RWPE1 (cell line): Measurements from ENCODE around the gene SIX5.
"Not testable (repeated sequence)": the region's sequence is repeated elsewhere in the genome, so short reads cannot be mapped to it uniquely, and the experiment has no call there.

Experiments
- CTCF ChIA-PET: fragments of 350-600 bp; sonication (Branson Sonifier 250); formaldehyde crosslinking; extraction: SDS; loops from one replicate; lab custom pipeline; 2021; lab: Yijun Ruan, JAX
- POLR2A ChIA-PET: fragments of 400-600 bp; formaldehyde crosslinking; extraction: SDS; loops from one replicate; lab custom pipeline; 2020; ENCODE audit warnings: antibody characterized with exemption; ENCODE audit not compliant: low non-redundant PET; lab: Yijun Ruan, JAX
- DNase-seq: peaks from one replicate; pipeline ENCODE4 v3.0.0; 2012; ENCODE audit warnings: low spot score
- H3K27ac ChIP-seq: fragments of 450-650 bp; 2 replicates; pipeline ENCODE4 v1.5.1; 2017
- CTCF ChIP-seq: fragments of 450-650 bp; conservative IDR thresholded peaks from 2 replicates; pipeline ENCODE4 v1.5.1; 2017; ENCODE audit warnings: low read depth, mild to moderate bottlenecking

SIX5 gene

GRCh38 chr19:45730368-45731288 is 38.4 kb downstream of the SIX5 start, which contains the start of gene FBXO46:
FBXO46 (minus strand) TSS chr19:45730896; CDS start chr19:45713495, 17,401 bp downstream.
- POLR2A ChIA-PET: interaction anchor here (0.6 to 1.3 kb wide), 2 partner anchors 34 to 38 kb away, joined by 5 read pairs; partner anchors contain the start of gene SIX5
- no peak for TF ChIP-seq CTCF
- CTCF ChIA-PET: interaction anchor here (0.7 kb wide), 2 partner anchors 39 to 250 kb away, joined by 3 read pairs; partner anchors contain the start of gene SIX5
- peak; percentile 96 for DNase-seq
- peak within 1 kb of the TSS; percentile 86 for H3K27ac ChIP-seq

- peak overlapping the region; percentile 86 for H3K27ac ChIP-seq
- POLR2A ChIA-PET: interaction anchor here (1.3 kb wide), 1 partner anchor 39 kb away, joined by 5 read pairs; the partner anchor contains the start of gene SIX5
- TF ChIP-seq CTCF: no peak
- DNase-seq: peak; percentile 18
- CTCF ChIA-PET: no interaction called here
Observed at GRCh38 chr19:45729800-45730290, 39.2 kb downstream of the SIX5 start.

GRCh38 chr19:45728683-45729082 is 40.4 kb downstream of the SIX5 start:
- DNase-seq, POLR2A ChIA-PET: not testable (repeated sequence)
- peak overlapping the region; percentile 86 for H3K27ac ChIP-seq
- CTCF ChIA-PET: interaction anchor here (0.7 kb wide), 1 partner anchor 11 kb away, joined by 4 read pairs; no protein-coding TSS in a partner anchor

GRCh38 chr19:45720065-45720464 is 49.0 kb downstream of the SIX5 start:
- CTCF ChIA-PET: interaction anchor here (1.4 kb wide), 1 partner anchor 26 kb away, joined by 4 read pairs; no protein-coding TSS in a partner anchor
- H3K27ac ChIP-seq: peak overlapping the region; percentile 90
- not testable (repeated sequence) for DNase-seq
- POLR2A ChIA-PET: interaction anchor here (0.6 to 0.7 kb wide), 2 partner anchors 13 to 29 kb away, joined by 5 read pairs; no protein-coding TSS in a partner anchor

- no peak for TF ChIP-seq CTCF
- CTCF ChIA-PET: interaction anchor here (0.5 to 1.9 kb wide), 6 partner anchors 11 to 121 kb away, joined by 3 to 9 read pairs (median 4); partner anchors contain the start of genes QPCTL and SNRPD2
- H3K27ac ChIP-seq: peak overlapping the region; percentile 92
- no peak for DNase-seq
- POLR2A ChIA-PET: interaction anchor here (0.6 to 1.5 kb wide), 3 partner anchors 49 to 277 kb away, joined by 3 to 11 read pairs (median 3); partner anchors contain the start of genes CCDC61 and SIX5
Observed at GRCh38 chr19:45717983-45718650, 50.9 kb downstream of the SIX5 start.

GRCh38 chr19:45717131-45717982 is 51.7 kb downstream of the SIX5 start:
- DNase-seq: peak; percentile 98
- peak overlapping the region; percentile 92 for H3K27ac ChIP-seq
- POLR2A ChIA-PET: interaction anchor here (0.6 to 1.5 kb wide), 5 partner anchors 25 to 278 kb away, joined by 3 to 11 read pairs (median 3); partner anchors contain the start of genes CCDC61, DMPK, QPCTL and SIX5
- no peak for TF ChIP-seq CTCF
- CTCF ChIA-PET: interaction anchor here (0.5 to 1.9 kb wide), 11 partner anchors 11 to 847 kb away, joined by 3 to 9 read pairs (median 4); partner anchors contain the start of genes IRF2BP1, QPCTL and SNRPD2
